H1 (cell line): ENCODE results near the gene MBD3L5.
"Not testable (repeated sequence)": the region's sequence is repeated elsewhere in the genome, so short reads cannot be mapped to it uniquely, and the experiment has no call there.

ENCODE experiments used
- CHD1 ChIP-seq: IDR thresholded peaks from 2 replicates; pipeline ENCODE4 v1.6.1; 2012; ENCODE audit warnings: low read depth, low read length, improper control_type of control experiment
- CHD2 ChIP-seq: IDR thresholded peaks from 2 replicates; pipeline ENCODE4 v1.6.1; 2012; ENCODE audit warnings: low read length, improper control_type of control experiment
- EZH2 ChIP-seq: fragments of 200-600 bp; sonication (generic); IDR thresholded peaks from 2 replicates; pipeline ENCODE4 v1.7.1; 2012; ENCODE audit warnings: low read depth, mild to moderate bottlenecking, moderate library complexity, low read length, inconsistent platforms; ENCODE audit not compliant: severe bottlenecking
- HDAC6 ChIP-seq: IDR thresholded peaks from one replicate; pipeline ENCODE4 v1.7.1; 2012; ENCODE audit warnings: low read depth, mild to moderate bottlenecking, inconsistent platforms, low read length, moderate library complexity
- POLR2A ChIP-seq, 2 experiments: IDR thresholded peaks; 1 replicate in 1 of 2; 2 replicates in 1 of 2; pipeline ENCODE4 v1.6.1; 2011; ENCODE audit warnings: low read depth in 2 of 2, low read length in 2 of 2, mild to moderate bottlenecking in 2 of 2; ENCODE audit errors: control extremely low read depth in 1 of 2
- RAD21 ChIP-seq, 2 experiments: IDR thresholded peaks in 1 of 2; conservative IDR thresholded peaks in 1 of 2; 2 replicates each; pipeline ENCODE4 v1.6.1; 2011; ENCODE audit warnings: low read depth in 2 of 2, low read length in 2 of 2, improper control_type of control experiment in 1 of 2, inconsistent platforms in 1 of 2, mild to moderate bottlenecking in 1 of 2, moderate library complexity in 1 of 2
- SP1 ChIP-seq: IDR thresholded peaks from 2 replicates; pipeline ENCODE4 v1.6.1; 2011; ENCODE audit warnings: low read depth, low read length
- SRF ChIP-seq: IDR thresholded peaks from 2 replicates; pipeline ENCODE4 v1.6.1; 2011; ENCODE audit warnings: mild to moderate bottlenecking, low read depth, low read length, moderate library complexity
- SUZ12 ChIP-seq: fragments of 200-600 bp; sonication (generic); IDR thresholded peaks from 2 replicates; pipeline ENCODE4 v1.6.1; 2012; ENCODE audit warnings: mild to moderate bottlenecking, inconsistent platforms, low read length, moderate library complexity, mixed read lengths
- TF ChIP-seq, protein P1 (sequence below), 3 experiments: IDR thresholded peaks; 1 replicate in 2 of 3; 2 replicates in 1 of 3; pipeline versions ENCODE4 v1.5.1 to v1.6.1; 2011; ENCODE audit warnings: low read length in 3 of 3, mild to moderate bottlenecking in 3 of 3, inconsistent platforms in 2 of 3, low read depth in 1 of 3, moderate library complexity in 1 of 3; ENCODE audit not compliant: insufficient read depth in 1 of 3; ENCODE audit errors: control extremely low read depth in 1 of 3
- TF ChIP-seq, protein P2 (sequence below): IDR thresholded peaks from 2 replicates; pipeline ENCODE4 v1.6.1; 2011; ENCODE audit warnings: low read length, improper control_type of control experiment

DNA sequence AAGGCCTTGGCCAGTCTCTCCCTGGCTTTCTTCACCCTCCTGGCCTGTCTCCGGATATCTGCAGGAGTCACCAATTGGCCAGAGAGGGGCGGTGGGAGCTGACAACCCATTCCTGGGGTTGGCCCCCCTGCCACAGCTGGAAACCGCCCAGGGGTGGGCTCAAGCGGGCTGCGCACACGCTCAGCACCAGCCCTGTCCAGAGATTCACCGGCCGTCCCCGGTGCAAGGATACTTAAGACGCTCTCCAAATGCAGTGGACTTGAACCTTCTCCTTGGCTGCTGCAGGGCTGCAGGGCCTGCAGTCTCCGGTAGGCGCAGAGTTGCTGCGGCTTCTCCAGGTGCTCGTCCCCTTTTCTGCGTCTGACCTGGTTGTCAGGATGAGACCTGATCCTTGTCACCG lies 26.0 kb downstream of the MBD3L5 start:
- TF ChIP-seq, protein P1, sequence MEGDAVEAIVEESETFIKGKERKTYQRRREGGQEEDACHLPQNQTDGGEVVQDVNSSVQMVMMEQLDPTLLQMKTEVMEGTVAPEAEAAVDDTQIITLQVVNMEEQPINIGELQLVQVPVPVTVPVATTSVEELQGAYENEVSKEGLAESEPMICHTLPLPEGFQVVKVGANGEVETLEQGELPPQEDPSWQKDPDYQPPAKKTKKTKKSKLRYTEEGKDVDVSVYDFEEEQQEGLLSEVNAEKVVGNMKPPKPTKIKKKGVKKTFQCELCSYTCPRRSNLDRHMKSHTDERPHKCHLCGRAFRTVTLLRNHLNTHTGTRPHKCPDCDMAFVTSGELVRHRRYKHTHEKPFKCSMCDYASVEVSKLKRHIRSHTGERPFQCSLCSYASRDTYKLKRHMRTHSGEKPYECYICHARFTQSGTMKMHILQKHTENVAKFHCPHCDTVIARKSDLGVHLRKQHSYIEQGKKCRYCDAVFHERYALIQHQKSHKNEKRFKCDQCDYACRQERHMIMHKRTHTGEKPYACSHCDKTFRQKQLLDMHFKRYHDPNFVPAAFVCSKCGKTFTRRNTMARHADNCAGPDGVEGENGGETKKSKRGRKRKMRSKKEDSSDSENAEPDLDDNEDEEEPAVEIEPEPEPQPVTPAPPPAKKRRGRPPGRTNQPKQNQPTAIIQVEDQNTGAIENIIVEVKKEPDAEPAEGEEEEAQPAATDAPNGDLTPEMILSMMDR (IDR thresholded peaks at IDR 0.05; ENCODE audit: control extremely low read depth in 1 of 3, insufficient read depth in 1 of 3, low read depth in 1 of 3, low read length in 3 of 3) = not testable (repeated sequence)
- TF ChIP-seq CHD2; CHD1; SRF; POLR2A (IDR thresholded peaks at IDR 0.05; ENCODE audit: control extremely low read depth in 1 of 2, low read depth in 2 of 2, low read length in 2 of 2); HDAC6; SP1; RAD21 (IDR thresholded peaks at IDR 0.05 in 1 of 2, conservative IDR thresholded peaks at IDR 0.05 in 1 of 2; ENCODE audit: low read depth in 2 of 2, low read length in 2 of 2); SUZ12; EZH2: not testable (repeated sequence)
- TF ChIP-seq, protein P2, sequence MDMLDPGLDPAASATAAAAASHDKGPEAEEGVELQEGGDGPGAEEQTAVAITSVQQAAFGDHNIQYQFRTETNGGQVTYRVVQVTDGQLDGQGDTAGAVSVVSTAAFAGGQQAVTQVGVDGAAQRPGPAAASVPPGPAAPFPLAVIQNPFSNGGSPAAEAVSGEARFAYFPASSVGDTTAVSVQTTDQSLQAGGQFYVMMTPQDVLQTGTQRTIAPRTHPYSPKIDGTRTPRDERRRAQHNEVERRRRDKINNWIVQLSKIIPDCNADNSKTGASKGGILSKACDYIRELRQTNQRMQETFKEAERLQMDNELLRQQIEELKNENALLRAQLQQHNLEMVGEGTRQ = not testable (repeated sequence)
